Liver (tissue), 9 donors: ENCODE measurements around the gene RGS1. TPM values are rescaled to one million over a fixed set of nuclear protein-coding genes. Genes with fewer than 3 reads are reported as not detected.

Source experiments
- DNase-seq: peaks from one replicate; pipeline ENCODE4 v3.0.0-alpha.2; 2017; ENCODE audit warnings: low spot score
- H3K27ac ChIP-seq, 2 donors: one replicate each; pipeline ENCODE4 v1.7.0; 2013; ENCODE audit warnings: inconsistent platforms in 2 of 2, low read length in 2 of 2, control low read depth in 1 of 2, low read depth in 1 of 2, mild to moderate bottlenecking in 1 of 2
- H3K27me3 ChIP-seq, 4 donors: one replicate each; pipeline versions ENCODE4 v1.6.1 to v1.7.0; 2013; ENCODE audit warnings: low read length in 3 of 4, inconsistent platforms in 1 of 4, mild to moderate bottlenecking in 1 of 4, moderate library complexity in 1 of 4; ENCODE audit not compliant: control insufficient read depth in 4 of 4, insufficient read depth in 4 of 4
- H3K36me3 ChIP-seq, 4 donors: one replicate each; pipeline versions ENCODE4 v1.6.1 to v1.7.0; 2013; ENCODE audit warnings: low read length in 3 of 4, mild to moderate bottlenecking in 3 of 4, low read depth in 1 of 4, moderate library complexity in 1 of 4; ENCODE audit not compliant: control insufficient read depth in 4 of 4, insufficient read depth in 3 of 4
- H3K4me1 ChIP-seq, 4 donors: one replicate each; pipeline versions ENCODE4 v1.6.1 to v1.7.0; 2013; ENCODE audit warnings: low read length in 3 of 4, mild to moderate bottlenecking in 3 of 4, moderate library complexity in 1 of 4; ENCODE audit not compliant: control insufficient read depth in 4 of 4, insufficient read depth in 4 of 4
- H3K4me3 ChIP-seq, 3 donors: one replicate each; pipeline versions ENCODE4 v1.6.1 to v1.7.0; 2013; ENCODE audit warnings: low read length in 3 of 3, control low read depth in 1 of 3, low read depth in 1 of 3, mild to moderate bottlenecking in 1 of 3
- H3K9ac ChIP-seq, 2 donors: one replicate each; pipeline ENCODE4 v1.7.0; 2013; ENCODE audit warnings: low read length in 2 of 2, mild to moderate bottlenecking in 2 of 2, moderate library complexity in 2 of 2, control low read depth in 1 of 2, low read depth in 1 of 2
- H3K9me3 ChIP-seq, 4 donors: one replicate each; pipeline versions ENCODE4 v1.6.1 to v1.7.0; 2013; ENCODE audit warnings: low read length in 3 of 4; ENCODE audit not compliant: control insufficient read depth in 4 of 4
- EGR1 ChIP-seq, 2 donors: IDR thresholded peaks; 2 replicates each; pipeline ENCODE4 v1.6.1; 2016 to 2018; ENCODE audit warnings: antibody characterized with exemption in 2 of 2, low read depth in 2 of 2
- FOXA1 ChIP-seq: IDR thresholded peaks from 2 replicates; pipeline ENCODE4 v1.6.1; 2016; ENCODE audit warnings: antibody characterized with exemption
- FOXA2 ChIP-seq: IDR thresholded peaks from 2 replicates; pipeline ENCODE4 v1.6.1; 2016; ENCODE audit warnings: antibody characterized with exemption
- HNF4A ChIP-seq, 2 donors: conservative IDR thresholded peaks; 2 replicates each; pipeline ENCODE4 v1.6.1; 2016; ENCODE audit warnings: antibody characterized with exemption in 2 of 2, mild to moderate bottlenecking in 2 of 2
- JUND ChIP-seq, 2 donors: IDR thresholded peaks; 2 replicates each; pipeline ENCODE4 v1.6.1; 2016; ENCODE audit warnings: antibody characterized with exemption in 2 of 2
- NR2F2 ChIP-seq: IDR thresholded peaks from 2 replicates; pipeline ENCODE4 v1.6.1; 2016; ENCODE audit warnings: antibody characterized with exemption
- RAD21 ChIP-seq, 2 donors: IDR thresholded peaks; 2 replicates each; pipeline ENCODE4 v1.6.1; 2016; ENCODE audit warnings: antibody characterized with exemption in 2 of 2, mild to moderate bottlenecking in 2 of 2
- REST ChIP-seq: IDR thresholded peaks from 2 replicates; pipeline ENCODE4 v1.6.1; 2016; ENCODE audit warnings: antibody characterized with exemption, mild to moderate bottlenecking
- RXRA ChIP-seq, 2 donors: IDR thresholded peaks; 2 replicates each; pipeline ENCODE4 v1.6.1; 2017 to 2018; ENCODE audit warnings: antibody characterized with exemption in 2 of 2, mild to moderate bottlenecking in 1 of 2
- SP1 ChIP-seq: IDR thresholded peaks from 2 replicates; pipeline ENCODE4 v1.6.1; 2018; ENCODE audit warnings: antibody characterized with exemption, mild to moderate bottlenecking
- YY1 ChIP-seq: IDR thresholded peaks from 2 replicates; pipeline ENCODE4 v1.6.1; 2016; ENCODE audit warnings: antibody characterized with exemption, mild to moderate bottlenecking
- ZBTB33 ChIP-seq: IDR thresholded peaks from 2 replicates; pipeline ENCODE4 v1.6.1; 2016; ENCODE audit warnings: antibody characterized with exemption
- WGBS: extraction: QIAGEN DNeasy Blood & Tissue Kit; methylation state at CpG from one replicate; pipeline ENCODE4 v1.1.7; 2013; 5-methylcytosine and 5-hydroxymethylcytosine counted together
- polyA plus RNA-seq, 2 donors: library from polyadenylated mRNA; stranded (reverse) in 1 of 2; unstranded in 1 of 2; fragments of 200-250 nt in 1 of 2; fragments of >200 nt in 1 of 2; fragmentation: Nextera tagmentation in 1 of 2; extraction: Ambion mirVana in 1 of 2; gene quantifications; one replicate each; pipeline versions ENCODE4 v1.2.1 to v1.2.3, GENCODE V29; 2013 to 2015
- total RNA-seq, 2 donors: library from RNA; depleted of rRNA; stranded (reverse); fragments of >200 nt; gene quantifications; one replicate each; pipeline ENCODE4 v1.2.3, GENCODE V29; 2014
- TF ChIP-seq, protein P1 (sequence below): IDR thresholded peaks from 2 replicates; pipeline ENCODE4 v1.6.1; 2016; ENCODE audit warnings: antibody characterized with exemption
- donor health status: healthy.
- donor health status: healthy.
- donor health status: healthy.
- donor health status: healthy.
- donor health status: healthy.

RGS1 gene
- total and polyA plus RNA-seq, 4 donors = 1.8 to 7.7 (median 6.0) TPM

GRCh38 chr1:192629612-192630011 lies 54.0 kb downstream of the RGS1 start:
- H3K9me3 ChIP-seq = no peaks in the 10 kb centered on the region
- TF ChIP-seq EGR1 (IDR thresholded peaks at IDR 0.05; ENCODE audit: low read depth in 2 of 2) = peak in 1 of 2 donors; percentile 39
- no peak for TF ChIP-seq NR2F2
- no peak for TF ChIP-seq ZBTB33
- TF ChIP-seq REST = peak; percentile 38
- peak; percentile 20 to 46 for TF ChIP-seq RAD21 (IDR thresholded peaks at IDR 0.05)
- peak in 1 of 2 donors; percentile 48 for TF ChIP-seq JUND (IDR thresholded peaks at IDR 0.05)
- no peak for TF ChIP-seq FOXA1
- TF ChIP-seq FOXA2 = peak; percentile 43
- peak; percentile 55 to 65 for TF ChIP-seq HNF4A (conservative IDR thresholded peaks at IDR 0.05)
- TF ChIP-seq YY1 = no peak
- TF ChIP-seq RXRA (IDR thresholded peaks at IDR 0.05) = peak; percentile 91 to 92
- TF ChIP-seq SP1 = peak; percentile 56
- TF ChIP-seq, protein P1, sequence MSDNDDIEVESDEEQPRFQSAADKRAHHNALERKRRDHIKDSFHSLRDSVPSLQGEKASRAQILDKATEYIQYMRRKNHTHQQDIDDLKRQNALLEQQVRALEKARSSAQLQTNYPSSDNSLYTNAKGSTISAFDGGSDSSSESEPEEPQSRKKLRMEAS = peak; percentile 53
- H3K4me1 ChIP-seq = peaks cover 0 to 28% (median 25%) of the 10 kb centered on the region in 4 donors
- no peaks in the 10 kb centered on the region for H3K27me3 ChIP-seq
- no peak overlapping the region for H3K4me3 ChIP-seq
- H3K36me3 ChIP-seq = no peaks in the 10 kb centered on the region
- no peak overlapping the region for H3K9ac ChIP-seq
- peak overlapping the region in 1 of 2 donors; percentile 23 for H3K27ac ChIP-seq
- DNase-seq = no peak
- 28% methylated on average over 3 of the region's 3 CpGs for WGBS

Other genes with a start within 250 kb of the RGS1 start
- under 1 TPM in 1 of 2 donors, not detected in 1; under 0.01 TPM for gene RGS13, start 60.4 kb downstream of the RGS1 start, total RNA-seq
- under 1 TPM in 1 of 2 donors, not detected in 1; 0.05 TPM for gene RGS13, start 60.4 kb downstream of the RGS1 start, polyA plus RNA-seq
- gene RGS2, start 233.3 kb downstream of the RGS1 start, total RNA-seq = 1 to 10 TPM; 2.6 to 4.9 TPM
- 1 to 10 TPM; 3.9 to 10.0 TPM for gene RGS2, start 233.3 kb downstream of the RGS1 start, polyA plus RNA-seq